GM21576 (cell line): Measurements from ENCODE around the gene KANK3.
"Not testable (repeated sequence)": the region's sequence is repeated elsewhere in the genome, so short reads cannot be mapped to it uniquely, and the experiment has no call there.

ENCODE experiments used
- ATAC-seq: cut with Tn5 transposase; IDR thresholded peaks from one replicate; pipeline ENCODE4 v1.9.1; 2021; ENCODE audit warnings: mild to moderate bottlenecking, moderate library complexity; ENCODE audit not compliant: unreplicated experiment

Gene KANK3

GRCh38 chr19:8320564-8321066, 22.4 kb downstream of the KANK3 start:
- ATAC-seq, result peak; percentile 21

GRCh38 chr19:8319807-8320520, 23.1 kb downstream of the KANK3 start:
- no peak for ATAC-seq

- ATAC-seq, result not testable (repeated sequence)
Observed at GRCh38 chr19:8318835-8319234, 24.2 kb downstream of the KANK3 start.

GRCh38 chr19:8316351-8317125, 26.5 kb downstream of the KANK3 start:
- ATAC-seq, result no peak

- ATAC-seq, result not testable (repeated sequence)
Observed at GRCh38 chr19:8314981-8315640, 28.0 kb downstream of the KANK3 start.

GRCh38 chr19:8311461-8312260, 31.4 kb downstream of the KANK3 start:
- ATAC-seq, result no peak

GRCh38 chr19:8310342-8311055, 32.6 kb downstream of the KANK3 start:
- ATAC-seq, result no peak

GRCh38 chr19:8308891-8309291, 34.2 kb downstream of the KANK3 start:
- ATAC-seq, result no peak

GRCh38 chr19:8307965-8308866, 34.8 kb downstream of the KANK3 start, which contains the start of gene CD320:
Gene CD320, minus strand, starts transcription at chr19:8308358. Its CDS starts 68 bp downstream, at chr19:8308290.
- ATAC-seq, result peak; percentile 72

GRCh38 chr19:8307400-8307964, 35.6 kb downstream of the KANK3 start:
- no peak for ATAC-seq

- ATAC-seq, result no peak
Observed at GRCh38 chr19:8306235-8307054, 36.6 kb downstream of the KANK3 start.

GRCh38 chr19:8305798-8306197, 37.3 kb downstream of the KANK3 start:
- ATAC-seq, result no peak

GRCh38 chr19:8304841-8305621, 38.0 kb downstream of the KANK3 start:
- no peak for ATAC-seq

GRCh38 chr19:8302734-8303133, 40.3 kb downstream of the KANK3 start:
- ATAC-seq, result no peak

- ATAC-seq, result no peak
Observed at GRCh38 chr19:8302357-8302691, 40.7 kb downstream of the KANK3 start.

GRCh38 chr19:8291337-8291736, 51.7 kb downstream of the KANK3 start:
- not testable (repeated sequence) for ATAC-seq

GRCh38 chr19:8276508-8276907, 66.6 kb downstream of the KANK3 start:
- ATAC-seq, result not testable (repeated sequence)
